HG02938 (cell line): ENCODE data around the gene CLBA1.

Experiments
- ATAC-seq: cut with Tn5 transposase; IDR thresholded peaks from one replicate; pipeline ENCODE4 v1.9.1; 2021; ENCODE audit warnings: mild to moderate bottlenecking, moderate library complexity; ENCODE audit not compliant: unreplicated experiment

The CLBA1 gene

DNA sequence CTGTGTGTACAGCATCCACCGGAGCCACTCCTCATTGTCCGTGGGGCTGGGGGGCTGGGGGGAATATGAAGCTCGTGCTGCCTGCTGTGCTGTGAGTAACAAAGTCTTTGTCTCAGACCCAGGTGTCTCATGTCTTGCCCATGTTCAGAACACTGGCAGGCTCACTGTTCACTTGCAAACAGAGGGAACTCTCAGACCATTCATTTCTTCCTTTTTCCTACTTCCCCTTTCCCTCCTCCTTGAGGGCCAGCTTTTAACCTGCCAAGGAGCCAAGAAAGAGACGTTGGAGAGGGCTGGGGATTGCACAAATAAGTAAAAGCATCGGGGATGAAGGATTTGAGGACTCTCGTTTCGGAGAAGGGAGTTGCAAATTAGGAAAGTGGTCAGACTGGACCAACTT, 58.1 kb downstream of the CLBA1 start:
- ATAC-seq = no peak
